Measurements from ENCODE around the gene TRIM17.

Gene TRIM17

GRCh38 chr1:228377664-228378089 is 39.0 kb downstream of the TRIM17 start:
- TF ChIP-seq ZBTB7A (IDR thresholded peaks at IDR 0.05; ENCODE audit: low read depth) = no peak
- TF ChIP-seq TEAD4 (IDR thresholded peaks at IDR 0.05) = no peak
- no peak for TF ChIP-seq FOXM1 (IDR thresholded peaks at IDR 0.05; ENCODE audit: borderline replicate concordance, low read depth)

GRCh38 chr1:228376651-228377631 is 39.7 kb downstream of the TRIM17 start:
- TF ChIP-seq EGR1 (IDR thresholded peaks at IDR 0.05) = no peak
- TF ChIP-seq EP300 (IDR thresholded peaks at IDR 0.05; ENCODE audit: borderline replicate concordance) = no peak
- no peak for TF ChIP-seq ZBTB7A (IDR thresholded peaks at IDR 0.05; ENCODE audit: low read depth)
- TF ChIP-seq CREB1 (IDR thresholded peaks at IDR 0.05; ENCODE audit: low read depth) = no peak
- no peak for TF ChIP-seq USF1 (IDR thresholded peaks at IDR 0.05)
- TF ChIP-seq RAD21 (IDR thresholded peaks at IDR 0.05; ENCODE audit: low read depth) = no peak
- no peak for TF ChIP-seq YY1 (IDR thresholded peaks at IDR 0.05; ENCODE audit: low read depth)
- no peak for TF ChIP-seq NFIC (IDR thresholded peaks at IDR 0.05)
- no peak for TF ChIP-seq TCF12 (IDR thresholded peaks at IDR 0.05; ENCODE audit: low read depth)
- no peak for TF ChIP-seq FOXM1 (IDR thresholded peaks at IDR 0.05; ENCODE audit: borderline replicate concordance, low read depth)
- no peak for TF ChIP-seq TEAD4 (IDR thresholded peaks at IDR 0.05)
- TF ChIP-seq, protein P1, sequence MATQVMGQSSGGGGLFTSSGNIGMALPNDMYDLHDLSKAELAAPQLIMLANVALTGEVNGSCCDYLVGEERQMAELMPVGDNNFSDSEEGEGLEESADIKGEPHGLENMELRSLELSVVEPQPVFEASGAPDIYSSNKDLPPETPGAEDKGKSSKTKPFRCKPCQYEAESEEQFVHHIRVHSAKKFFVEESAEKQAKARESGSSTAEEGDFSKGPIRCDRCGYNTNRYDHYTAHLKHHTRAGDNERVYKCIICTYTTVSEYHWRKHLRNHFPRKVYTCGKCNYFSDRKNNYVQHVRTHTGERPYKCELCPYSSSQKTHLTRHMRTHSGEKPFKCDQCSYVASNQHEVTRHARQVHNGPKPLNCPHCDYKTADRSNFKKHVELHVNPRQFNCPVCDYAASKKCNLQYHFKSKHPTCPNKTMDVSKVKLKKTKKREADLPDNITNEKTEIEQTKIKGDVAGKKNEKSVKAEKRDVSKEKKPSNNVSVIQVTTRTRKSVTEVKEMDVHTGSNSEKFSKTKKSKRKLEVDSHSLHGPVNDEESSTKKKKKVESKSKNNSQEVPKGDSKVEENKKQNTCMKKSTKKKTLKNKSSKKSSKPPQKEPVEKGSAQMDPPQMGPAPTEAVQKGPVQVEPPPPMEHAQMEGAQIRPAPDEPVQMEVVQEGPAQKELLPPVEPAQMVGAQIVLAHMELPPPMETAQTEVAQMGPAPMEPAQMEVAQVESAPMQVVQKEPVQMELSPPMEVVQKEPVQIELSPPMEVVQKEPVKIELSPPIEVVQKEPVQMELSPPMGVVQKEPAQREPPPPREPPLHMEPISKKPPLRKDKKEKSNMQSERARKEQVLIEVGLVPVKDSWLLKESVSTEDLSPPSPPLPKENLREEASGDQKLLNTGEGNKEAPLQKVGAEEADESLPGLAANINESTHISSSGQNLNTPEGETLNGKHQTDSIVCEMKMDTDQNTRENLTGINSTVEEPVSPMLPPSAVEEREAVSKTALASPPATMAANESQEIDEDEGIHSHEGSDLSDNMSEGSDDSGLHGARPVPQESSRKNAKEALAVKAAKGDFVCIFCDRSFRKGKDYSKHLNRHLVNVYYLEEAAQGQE (IDR thresholded peaks at IDR 0.05; ENCODE audit: low read depth) = no peak
- no peak for TF ChIP-seq TAF1 (IDR thresholded peaks at IDR 0.05; ENCODE audit: low read depth)

DNA sequence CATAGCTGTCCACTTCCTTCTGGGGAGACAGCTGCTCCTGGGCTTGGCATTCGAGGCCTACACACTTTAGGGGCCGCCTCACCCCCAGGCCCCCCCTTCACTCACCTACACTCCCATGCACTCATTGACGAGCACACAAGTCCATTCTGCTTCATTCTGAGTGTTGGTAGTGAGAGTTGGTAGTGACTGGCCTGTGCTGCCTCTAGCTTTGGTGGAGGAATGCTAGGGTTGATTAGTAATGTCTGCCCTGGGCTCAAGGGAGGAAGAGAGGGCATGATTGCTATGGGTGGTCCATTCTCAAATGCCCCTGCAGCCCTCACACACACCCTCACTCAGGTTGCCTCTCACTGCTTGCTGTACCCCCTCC is 40.4 kb downstream of the TRIM17 start:
- TF ChIP-seq TEAD4 (IDR thresholded peaks at IDR 0.05) (no peak), ZBTB7A (IDR thresholded peaks at IDR 0.05; ENCODE audit: low read depth) (no peak), FOXM1 (IDR thresholded peaks at IDR 0.05; ENCODE audit: borderline replicate concordance, low read depth) (no peak), USF1 (IDR thresholded peaks at IDR 0.05) (no peak)

DNA sequence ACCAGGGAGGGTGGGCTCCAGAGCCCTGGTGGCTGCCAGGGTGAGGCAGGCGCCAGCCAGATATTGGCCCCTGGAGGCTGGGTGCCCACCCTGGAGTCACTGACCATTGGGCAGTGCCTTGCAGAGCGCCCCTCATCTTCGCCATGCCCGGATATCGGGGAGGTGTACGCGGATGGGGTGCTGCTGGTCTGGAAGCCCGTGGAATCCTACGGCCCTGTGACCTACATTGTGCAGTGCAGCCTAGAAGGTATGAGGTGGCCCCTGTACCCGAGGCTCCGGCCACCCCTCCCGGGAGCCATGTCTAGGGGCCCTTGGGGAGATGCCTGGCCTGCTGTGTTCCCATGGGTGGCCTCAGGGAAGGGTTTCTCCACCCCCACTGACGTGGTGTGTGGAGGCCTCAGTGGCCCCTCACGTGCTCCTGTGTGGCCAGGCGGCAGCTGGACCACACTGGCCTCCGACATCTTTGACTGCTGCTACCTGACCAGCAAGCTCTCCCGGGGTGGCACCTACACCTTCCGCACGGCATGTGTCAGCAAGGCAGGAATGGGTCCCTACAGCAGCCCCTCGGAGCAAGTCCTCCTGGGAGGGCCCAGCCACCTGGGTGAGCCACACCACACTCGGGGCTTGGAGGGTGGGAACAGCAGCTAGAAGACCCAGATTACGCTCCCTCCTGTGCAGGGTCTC is 40.9 kb downstream of the TRIM17 start:
- no peak for TF ChIP-seq TAF1 (IDR thresholded peaks at IDR 0.05; ENCODE audit: low read depth)
- no peak for TF ChIP-seq TCF12 (IDR thresholded peaks at IDR 0.05; ENCODE audit: low read depth)
- TF ChIP-seq FOXM1 (IDR thresholded peaks at IDR 0.05; ENCODE audit: borderline replicate concordance, low read depth) = no peak
- TF ChIP-seq RAD21 (IDR thresholded peaks at IDR 0.05; ENCODE audit: low read depth) = no peak
- TF ChIP-seq, protein P2, sequence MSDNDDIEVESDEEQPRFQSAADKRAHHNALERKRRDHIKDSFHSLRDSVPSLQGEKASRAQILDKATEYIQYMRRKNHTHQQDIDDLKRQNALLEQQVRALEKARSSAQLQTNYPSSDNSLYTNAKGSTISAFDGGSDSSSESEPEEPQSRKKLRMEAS (IDR thresholded peaks at IDR 0.05) = no peak
- no peak for TF ChIP-seq TEAD4 (IDR thresholded peaks at IDR 0.05)
- TF ChIP-seq EGR1 (IDR thresholded peaks at IDR 0.05) = no peak
- TF ChIP-seq CEBPB (IDR thresholded peaks at IDR 0.05) = no peak

DNA sequence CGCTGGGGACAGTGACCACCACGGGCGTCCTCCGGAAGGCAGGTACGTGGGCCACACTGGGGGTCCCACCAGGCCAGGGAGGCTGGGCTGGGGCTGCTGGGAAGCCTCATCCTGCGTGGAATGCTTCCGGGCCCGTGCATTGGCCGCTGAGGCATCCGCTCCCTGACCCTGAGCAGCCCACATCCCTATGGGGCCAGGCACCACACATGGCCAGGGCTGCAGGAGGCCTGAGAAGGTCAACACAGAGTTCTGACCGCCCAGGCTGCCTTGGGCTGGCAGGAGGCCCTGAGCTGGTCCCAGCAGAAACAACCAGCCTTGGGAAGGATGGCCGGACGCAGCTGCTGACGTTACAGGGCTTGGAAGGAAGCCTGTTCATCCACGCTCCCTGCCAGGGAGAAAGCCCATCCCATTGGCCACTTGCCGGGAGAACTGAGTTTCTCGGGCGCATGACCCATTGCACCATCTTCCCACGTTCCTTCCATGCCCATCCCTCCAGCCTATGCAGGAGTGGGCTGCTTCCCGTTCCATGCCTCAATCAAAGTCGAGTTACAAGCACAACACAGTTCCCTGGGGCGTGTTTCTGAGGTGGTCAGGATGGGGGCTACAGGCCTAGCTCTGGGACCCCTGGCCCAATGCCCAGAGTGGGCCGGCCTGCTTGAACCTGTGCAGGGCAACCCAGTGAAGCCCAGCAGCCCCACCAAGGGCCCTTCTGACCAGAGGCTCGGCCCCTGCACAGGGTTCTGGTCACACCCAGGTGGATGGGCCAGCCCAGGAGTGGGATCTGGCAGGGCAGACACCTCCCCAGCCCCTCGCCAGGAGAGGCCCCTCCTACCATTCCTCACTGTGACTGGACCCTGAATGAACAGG is 41.7 kb downstream of the TRIM17 start:
- TF ChIP-seq EP300 (IDR thresholded peaks at IDR 0.05; ENCODE audit: borderline replicate concordance) = no peak
- TF ChIP-seq CREB1 (IDR thresholded peaks at IDR 0.05; ENCODE audit: low read depth) = no peak
- TF ChIP-seq RAD21 (IDR thresholded peaks at IDR 0.05; ENCODE audit: low read depth) = no peak
- no peak for TF ChIP-seq TAF1 (IDR thresholded peaks at IDR 0.05; ENCODE audit: low read depth)

DNA sequence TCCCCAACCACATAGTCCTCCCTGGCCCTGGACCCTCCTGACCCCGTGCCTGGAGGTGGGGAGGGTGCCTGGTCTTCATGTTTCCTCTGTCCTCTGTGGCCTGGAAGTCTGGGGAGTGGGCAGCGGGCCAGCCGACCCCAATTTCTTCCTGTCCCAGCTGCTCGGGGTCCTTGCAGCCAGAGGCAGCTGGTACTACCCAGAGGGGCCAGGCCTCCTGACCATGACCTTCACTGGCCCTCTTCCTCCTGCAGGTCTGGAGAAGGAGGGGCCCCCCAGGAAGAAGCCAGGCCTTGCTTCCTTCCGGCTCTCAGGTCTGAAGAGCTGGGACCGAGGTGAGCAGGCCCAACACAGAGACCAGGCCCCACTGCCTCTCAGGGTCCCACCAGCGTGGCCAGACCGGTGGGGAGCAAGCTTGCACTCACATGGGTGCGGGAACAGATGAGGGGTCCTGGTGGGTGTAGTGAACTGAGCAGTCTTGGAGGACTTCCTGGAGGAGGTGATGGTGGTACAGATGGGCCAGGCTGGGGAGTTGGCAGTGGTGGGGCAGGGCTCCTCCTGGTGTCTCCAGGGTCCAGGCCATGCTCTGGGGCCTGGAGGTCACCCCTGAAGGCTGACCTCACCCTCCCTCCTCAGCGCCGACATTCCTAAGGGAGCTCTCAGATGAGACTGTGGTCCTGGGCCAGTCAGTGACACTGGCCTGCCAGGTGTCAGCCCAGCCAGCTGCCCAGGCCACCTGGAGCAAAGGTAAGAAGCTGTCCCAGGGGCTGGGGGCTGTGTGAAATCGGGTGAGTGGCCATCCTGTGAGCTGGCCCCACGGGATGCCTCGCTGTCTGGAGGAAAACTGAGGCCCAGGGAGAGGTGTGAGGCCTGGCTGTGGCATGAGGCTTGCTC is 42.7 kb downstream of the TRIM17 start:
- TF ChIP-seq USF1 (IDR thresholded peaks at IDR 0.05) (no peak), CEBPB (IDR thresholded peaks at IDR 0.05) (no peak), CREB1 (IDR thresholded peaks at IDR 0.05; ENCODE audit: low read depth) (no peak), TEAD4 (IDR thresholded peaks at IDR 0.05) (no peak), ZBTB7A (IDR thresholded peaks at IDR 0.05; ENCODE audit: low read depth) (no peak), FOXM1 (IDR thresholded peaks at IDR 0.05; ENCODE audit: borderline replicate concordance, low read depth) (no peak), TAF1 (IDR thresholded peaks at IDR 0.05; ENCODE audit: low read depth) (no peak), EGR1 (IDR thresholded peaks at IDR 0.05) (no peak), NFIC (IDR thresholded peaks at IDR 0.05) (no peak), YY1 (IDR thresholded peaks at IDR 0.05; ENCODE audit: low read depth) (no peak), EP300 (IDR thresholded peaks at IDR 0.05; ENCODE audit: borderline replicate concordance) (no peak), RAD21 (IDR thresholded peaks at IDR 0.05; ENCODE audit: low read depth) (no peak), TCF12 (IDR thresholded peaks at IDR 0.05; ENCODE audit: low read depth) (no peak)
- TF ChIP-seq, protein P2 (IDR thresholded peaks at IDR 0.05) = no peak
- TF ChIP-seq, protein P1 (IDR thresholded peaks at IDR 0.05; ENCODE audit: low read depth) = no peak
